ENCODE results near the gene RPLP2.
A peak's percentile ranks its signal among the peaks of the same experiment; 100 is the strongest.

RPLP2 gene

GRCh38 chr11:833114-833791 lies 23.5 kb downstream of the RPLP2 start:
- in situ Hi-C loops (cut with HindIII; ENCODE audit: low pct_ligation_motif_present, low sequenced_read_pairs) = no loop called here
- DNase-seq = no peak
- Histone ChIP-seq H3K36me3 (replicated peaks) (peaks cover 20% of the 10 kb centered on the region), H3K27ac (peak overlapping the region; percentile 73), H3K4me3 (ENCODE audit: low read depth, low read length) (peak overlapping the region; percentile 73), H3K27me3 (replicated peaks) (no peaks in the 10 kb centered on the region)
- no peak for TF ChIP-seq CTCF (IDR thresholded peaks at IDR 0.05; ENCODE audit: low read depth, low read length, missing control alignments)

GRCh38 chr11:833849-834311 lies 24.1 kb downstream of the RPLP2 start:
- in situ Hi-C loops (cut with HindIII; ENCODE audit: low pct_ligation_motif_present, low sequenced_read_pairs) = no loop called here
- no peaks in the 10 kb centered on the region for H3K27me3 ChIP-seq (replicated peaks)
- peak; percentile 54 for DNase-seq
- peak overlapping the region; percentile 73 for H3K27ac ChIP-seq
- TF ChIP-seq CTCF (IDR thresholded peaks at IDR 0.05; ENCODE audit: low read depth, low read length, missing control alignments) = no peak
- H3K4me3 ChIP-seq (ENCODE audit: low read depth, low read length) = peak overlapping the region; percentile 73
- peaks cover 26% of the 10 kb centered on the region for H3K36me3 ChIP-seq (replicated peaks)

GRCh38 chr11:834371-835316 lies 24.9 kb downstream of the RPLP2 start:
- H3K4me3 ChIP-seq (ENCODE audit: low read depth, low read length) = peak overlapping the region; percentile 39
- H3K36me3 ChIP-seq (replicated peaks) = peaks cover 34% of the 10 kb centered on the region
- no peak for TF ChIP-seq CTCF (IDR thresholded peaks at IDR 0.05; ENCODE audit: low read depth, low read length, missing control alignments)
- peak overlapping the region; percentile 73 for H3K27ac ChIP-seq
- DNase-seq = no peak
- in situ Hi-C loops (cut with HindIII; ENCODE audit: low pct_ligation_motif_present, low sequenced_read_pairs) = no loop called here
- no peaks in the 10 kb centered on the region for H3K27me3 ChIP-seq (replicated peaks)

- Histone ChIP-seq H3K27me3 (replicated peaks) (no peaks in the 10 kb centered on the region), H3K36me3 (replicated peaks) (peaks cover 49% of the 10 kb centered on the region), H3K4me3 (ENCODE audit: low read depth, low read length) (no peak overlapping the region), H3K27ac (no peak overlapping the region)
- DNase-seq = no peak
- in situ Hi-C loops (cut with HindIII; ENCODE audit: low pct_ligation_motif_present, low sequenced_read_pairs) = no loop called here
- no peak for TF ChIP-seq CTCF (IDR thresholded peaks at IDR 0.05; ENCODE audit: low read depth, low read length, missing control alignments)
Observed at GRCh38 chr11:836274-836673, 26.5 kb downstream of the RPLP2 start.

- peaks cover 50% of the 10 kb centered on the region for H3K36me3 ChIP-seq (replicated peaks)
- no peak for TF ChIP-seq CTCF (IDR thresholded peaks at IDR 0.05; ENCODE audit: low read depth, low read length, missing control alignments)
- no peak overlapping the region for H3K4me3 ChIP-seq (ENCODE audit: low read depth, low read length)
- DNase-seq = no peak
- H3K27ac ChIP-seq = no peak overlapping the region
- H3K27me3 ChIP-seq (replicated peaks) = no peaks in the 10 kb centered on the region
- in situ Hi-C loops (cut with HindIII; ENCODE audit: low pct_ligation_motif_present, low sequenced_read_pairs) = no loop called here
Observed at GRCh38 chr11:836700-837099, 26.9 kb downstream of the RPLP2 start.
